Mammary epithelial cell (primary cell): ENCODE data around the gene SMARCD1.

ENCODE experiments used
- EZH2 ChIP-seq: IDR thresholded peaks from 2 replicates; pipeline ENCODE4 v1.6.1; 2012; ENCODE audit warnings: low read length, inconsistent platforms, borderline replicate concordance
- TF ChIP-seq, protein P1 (sequence below), 2 donors: IDR thresholded peaks in 1 of 2; conservative IDR thresholded peaks in 1 of 2; 2 replicates each; pipeline ENCODE4 v1.5.1; 2011 to 2012; ENCODE audit warnings: inconsistent platforms in 2 of 2, low read length in 2 of 2, mild to moderate bottlenecking in 2 of 2, control low read depth in 1 of 2, low read depth in 1 of 2; ENCODE audit not compliant: insufficient read depth in 1 of 2; ENCODE audit errors: extremely low read depth in 1 of 2

DNA sequence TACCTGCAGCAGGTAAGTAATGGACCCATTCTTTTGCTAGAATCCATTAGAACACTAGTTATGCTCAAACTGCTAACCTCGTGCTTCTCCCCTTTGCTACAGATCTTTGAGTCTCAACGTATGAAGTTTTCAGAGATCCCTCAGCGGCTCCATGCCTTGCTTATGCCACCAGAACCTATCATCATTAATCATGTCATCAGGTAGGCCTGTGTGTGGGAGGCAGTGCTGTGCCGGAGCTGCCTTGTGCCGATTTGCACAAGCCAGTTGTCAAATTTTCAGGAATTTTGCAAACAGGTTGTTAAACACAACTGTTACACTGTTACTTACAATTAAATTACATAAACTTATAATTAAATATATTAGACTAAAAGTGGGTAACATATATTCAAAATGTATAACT lies 5.2 kb downstream of the SMARCD1 start:
- no peak for TF ChIP-seq EZH2
- TF ChIP-seq, protein P1, sequence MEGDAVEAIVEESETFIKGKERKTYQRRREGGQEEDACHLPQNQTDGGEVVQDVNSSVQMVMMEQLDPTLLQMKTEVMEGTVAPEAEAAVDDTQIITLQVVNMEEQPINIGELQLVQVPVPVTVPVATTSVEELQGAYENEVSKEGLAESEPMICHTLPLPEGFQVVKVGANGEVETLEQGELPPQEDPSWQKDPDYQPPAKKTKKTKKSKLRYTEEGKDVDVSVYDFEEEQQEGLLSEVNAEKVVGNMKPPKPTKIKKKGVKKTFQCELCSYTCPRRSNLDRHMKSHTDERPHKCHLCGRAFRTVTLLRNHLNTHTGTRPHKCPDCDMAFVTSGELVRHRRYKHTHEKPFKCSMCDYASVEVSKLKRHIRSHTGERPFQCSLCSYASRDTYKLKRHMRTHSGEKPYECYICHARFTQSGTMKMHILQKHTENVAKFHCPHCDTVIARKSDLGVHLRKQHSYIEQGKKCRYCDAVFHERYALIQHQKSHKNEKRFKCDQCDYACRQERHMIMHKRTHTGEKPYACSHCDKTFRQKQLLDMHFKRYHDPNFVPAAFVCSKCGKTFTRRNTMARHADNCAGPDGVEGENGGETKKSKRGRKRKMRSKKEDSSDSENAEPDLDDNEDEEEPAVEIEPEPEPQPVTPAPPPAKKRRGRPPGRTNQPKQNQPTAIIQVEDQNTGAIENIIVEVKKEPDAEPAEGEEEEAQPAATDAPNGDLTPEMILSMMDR (conservative IDR thresholded peaks at IDR 0.05 in 1 of 2, IDR thresholded peaks at IDR 0.05 in 1 of 2; ENCODE audit: extremely low read depth in 1 of 2, insufficient read depth in 1 of 2, low read depth in 1 of 2, low read length in 2 of 2) = no peak
